Stimulated activated naive CD8-positive, alpha-beta T cell treated with anti-CD3 and anti-CD28 coated beads, Interleukin-15, amount 100 ng/mL, for 72 hours (primary cell): ENCODE results near the gene TMPO.
A peak's percentile ranks its signal among the peaks of the same experiment; 100 is the strongest.
"Not testable (repeated sequence)": the region's sequence is repeated elsewhere in the genome, so short reads cannot be mapped to it uniquely, and the experiment has no call there.

Source experiments
- ATAC-seq: fragments of 150-1000 bp; cut with Tn5 transposase; 2 replicates; pipeline ENCODE4 v1.10.0; 2021; ENCODE audit warnings: mild to moderate bottlenecking, moderate library complexity
- DNase-seq, 2 donors: peaks; one replicate each; pipeline ENCODE4 v3.0.0; 2021 to 2022
- H3K27ac Mint-ChIP-seq, 2 donors: one replicate each; pipeline ENCODE4 v1.8.0; 2022; ENCODE audit warnings: mild to moderate bottlenecking in 2 of 2, mixed read lengths in 2 of 2, moderate library complexity in 2 of 2
- H3K27me3 Mint-ChIP-seq: one replicate; pipeline ENCODE4 v1.8.0; 2022; ENCODE audit warnings: mixed read lengths
- H3K4me1 Mint-ChIP-seq: one replicate; pipeline ENCODE4 v1.8.0; 2022; ENCODE audit warnings: mild to moderate bottlenecking, mixed read lengths
- H3K4me3 Mint-ChIP-seq, 2 donors: one replicate each; pipeline ENCODE4 v1.8.0; 2022; ENCODE audit warnings: mild to moderate bottlenecking in 2 of 2, mixed read lengths in 2 of 2, moderate library complexity in 1 of 2
- H3K9me3 Mint-ChIP-seq, 2 donors: one replicate each; pipeline ENCODE4 v1.8.0; 2022; ENCODE audit warnings: mixed read lengths in 2 of 2

TMPO gene

GRCh38 chr12:98581101-98581500 is 65.7 kb downstream of the TMPO start:
- H3K27ac Mint-ChIP-seq, result no peak overlapping the region
- no peaks in the 10 kb centered on the region for H3K27me3 Mint-ChIP-seq
- H3K4me1 Mint-ChIP-seq, result no peaks in the 10 kb centered on the region
- no peaks in the 10 kb centered on the region for H3K9me3 Mint-ChIP-seq
- ATAC-seq, result no peak
- H3K4me3 Mint-ChIP-seq, result no peak overlapping the region
- DNase-seq, result no peak

- ATAC-seq (no peak), DNase-seq (no peak)
- Mint-ChIP-seq H3K4me1 (no peaks in the 10 kb centered on the region), H3K9me3 (no peaks in the 10 kb centered on the region), H3K4me3 (no peak overlapping the region), H3K27ac (no peak overlapping the region), H3K27me3 (no peaks in the 10 kb centered on the region)
Measured at GRCh38 chr12:98582093-98582492, 66.7 kb downstream of the TMPO start.

GRCh38 chr12:98587084-98587483 is 71.7 kb downstream of the TMPO start:
- DNase-seq, result no peak
- Mint-ChIP-seq H3K4me3 (no peak overlapping the region), H3K4me1 (no peaks in the 10 kb centered on the region), H3K27ac (no peak overlapping the region), H3K9me3 (no peaks in the 10 kb centered on the region), H3K27me3 (no peaks in the 10 kb centered on the region)
- ATAC-seq, result no peak

GRCh38 chr12:98591209-98591608 is 75.8 kb downstream of the TMPO start:
- no peaks in the 10 kb centered on the region for H3K27me3 Mint-ChIP-seq
- H3K4me3 Mint-ChIP-seq, result no peak overlapping the region
- H3K4me1 Mint-ChIP-seq, result peaks cover 15% of the 10 kb centered on the region
- DNase-seq (no peak), ATAC-seq (no peak)
- no peaks in the 10 kb centered on the region for H3K9me3 Mint-ChIP-seq
- no peak overlapping the region for H3K27ac Mint-ChIP-seq

GRCh38 chr12:98592825-98593322 is 77.5 kb downstream of the TMPO start:
- Mint-ChIP-seq H3K4me1 (peaks cover 22% of the 10 kb centered on the region), H3K9me3 (no peaks in the 10 kb centered on the region), H3K27ac (peak overlapping the region; percentile 98 to 100), H3K27me3 (no peaks in the 10 kb centered on the region), H3K4me3 (peak overlapping the region; percentile 94 to 95)
- ATAC-seq, result peak; percentile 6
- no peak for DNase-seq

- peak; percentile 89 to 95 for DNase-seq
- H3K27ac Mint-ChIP-seq, result peak within 1 kb of the TSS; percentile 98 to 100
- peak within 1 kb of the TSS; percentile 94 to 95 for H3K4me3 Mint-ChIP-seq
- H3K9me3 Mint-ChIP-seq, result no peaks in the 10 kb centered on the region
- peak; percentile 98 for ATAC-seq
- no peaks in the 10 kb centered on the region for H3K27me3 Mint-ChIP-seq
- H3K4me1 Mint-ChIP-seq, result peaks cover 22% of the 10 kb centered on the region
Measured at GRCh38 chr12:98593351-98594049, 78.1 kb downstream of the TMPO start, which contains the start of gene SLC25A3. TSS of gene SLC25A3 (plus strand) at chr12:98593686. CDS start at chr12:98593979, 293 bp downstream.

DNA sequence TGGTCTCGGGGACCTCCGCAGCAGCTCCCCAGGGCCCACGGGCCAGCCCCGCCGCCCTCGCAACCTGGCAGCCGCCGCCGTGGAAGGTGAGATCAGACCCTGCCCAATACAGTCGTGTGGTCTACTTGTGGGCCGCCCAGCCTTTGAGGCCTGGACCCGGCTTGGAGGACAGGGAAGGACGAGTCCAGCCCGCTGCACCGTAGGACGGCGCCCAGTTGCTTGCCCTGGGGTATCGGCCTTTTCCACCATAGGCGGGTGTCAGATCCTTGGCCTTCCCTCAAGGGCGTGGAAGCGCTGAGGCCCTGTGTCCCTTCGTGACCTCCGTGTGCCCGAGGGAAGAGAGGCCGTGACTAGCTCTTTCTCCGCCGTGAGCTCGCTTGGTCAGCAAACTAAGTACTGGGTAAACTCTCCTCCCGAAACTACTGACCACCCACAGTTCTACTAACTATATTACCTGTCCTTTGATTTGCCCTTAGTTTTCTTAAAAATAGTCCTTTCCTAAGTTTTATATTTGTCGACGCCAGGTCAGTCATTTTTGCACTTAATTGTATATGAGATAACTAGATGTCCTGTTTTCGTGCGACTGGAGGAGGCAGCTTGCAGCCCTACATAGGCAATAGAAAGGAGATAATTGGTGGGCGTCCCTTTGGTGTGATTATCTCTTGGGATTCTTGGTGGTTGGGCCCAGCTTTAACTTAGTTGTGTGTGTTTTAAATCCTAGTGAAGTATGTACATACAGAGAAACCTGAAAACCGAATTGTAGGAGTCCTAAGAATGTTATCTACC is 78.9 kb downstream of the TMPO start:
- H3K9me3 Mint-ChIP-seq, result no peaks in the 10 kb centered on the region
- H3K27me3 Mint-ChIP-seq, result no peaks in the 10 kb centered on the region
- no peak for DNase-seq
- peak overlapping the region; percentile 94 to 95 for H3K4me3 Mint-ChIP-seq
- H3K4me1 Mint-ChIP-seq, result peaks cover 22% of the 10 kb centered on the region
- H3K27ac Mint-ChIP-seq, result peak overlapping the region; percentile 98 to 100
- peak; percentile 24 for ATAC-seq

DNA sequence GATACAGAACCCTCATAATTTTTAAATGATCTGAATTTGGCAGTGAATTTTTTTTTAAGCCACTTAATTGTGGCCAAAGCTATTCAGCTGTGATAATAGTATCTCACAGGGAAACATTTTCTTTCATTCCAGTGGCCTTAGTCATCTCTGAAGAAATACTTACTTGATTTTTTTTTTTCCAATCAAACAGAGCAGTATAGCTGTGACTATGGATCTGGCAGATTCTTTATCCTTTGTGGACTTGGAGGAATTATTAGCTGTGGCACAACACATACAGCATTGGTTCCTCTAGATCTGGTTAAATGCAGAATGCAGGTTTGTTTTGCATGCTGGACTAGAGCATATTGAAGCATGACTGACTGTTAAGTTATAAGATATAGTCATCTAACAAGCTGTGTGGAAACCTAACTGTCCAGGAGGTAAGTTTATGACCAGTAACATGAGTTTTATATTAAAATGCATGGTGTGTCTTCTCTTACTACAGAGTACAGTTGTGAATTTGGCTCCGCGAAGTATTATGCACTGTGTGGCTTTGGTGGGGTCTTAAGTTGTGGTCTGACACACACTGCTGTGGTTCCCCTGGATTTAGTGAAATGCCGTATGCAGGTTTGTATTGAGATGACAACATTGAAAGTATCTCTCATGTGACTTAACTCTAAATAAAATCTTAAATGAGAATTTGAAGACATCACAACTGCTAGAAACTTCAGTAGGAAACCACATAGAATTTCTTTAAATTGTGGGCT is 80.0 kb downstream of the TMPO start:
- no peaks in the 10 kb centered on the region for H3K27me3 Mint-ChIP-seq

DNA sequence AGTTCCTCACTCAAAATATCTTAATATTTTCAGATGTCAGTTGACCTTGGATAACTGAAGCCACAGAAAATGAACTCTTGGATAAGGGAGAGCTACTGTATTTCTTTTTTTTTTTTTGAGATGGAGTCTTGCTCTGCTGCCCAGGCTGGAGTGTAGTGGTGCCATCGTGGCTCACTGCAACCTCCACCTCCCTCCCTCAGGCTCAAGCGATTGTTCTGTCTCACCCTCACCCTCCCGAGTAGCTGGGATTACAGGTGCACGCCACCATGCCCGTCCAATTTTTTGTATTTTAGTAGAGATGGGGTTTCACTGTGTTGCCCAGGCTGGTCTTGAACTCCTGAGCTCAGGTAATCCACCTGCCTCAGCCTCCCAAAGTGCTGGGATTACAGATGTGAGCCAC is 81.9 kb downstream of the TMPO start:
- not testable (repeated sequence) for H3K27ac Mint-ChIP-seq, H3K9me3 Mint-ChIP-seq, ATAC-seq, DNase-seq, H3K4me3 Mint-ChIP-seq, H3K27me3 Mint-ChIP-seq
- H3K4me1 Mint-ChIP-seq, result peaks cover 22% of the 10 kb centered on the region

More for the DNA sequence above, 80.0 kb downstream of the TMPO start:
- peak; percentile 68 for ATAC-seq
- peak; percentile 38 to 54 for DNase-seq
- H3K4me3 Mint-ChIP-seq, result peak overlapping the region; percentile 94 to 95
- H3K27ac Mint-ChIP-seq, result peak overlapping the region; percentile 98 to 100
- no peaks in the 10 kb centered on the region for H3K9me3 Mint-ChIP-seq
- peaks cover 22% of the 10 kb centered on the region for H3K4me1 Mint-ChIP-seq
